GM12891 (cell line): ENCODE measurements around the gene BID.
A peak's percentile ranks its signal among the peaks of the same experiment; 100 is the strongest.

Experiments used
- DNase-seq: peaks from one replicate; pipeline ENCODE4 v3.0.0; 2011; ENCODE audit warnings: low spot score; ENCODE audit not compliant: insufficient read length
- FAIRE-seq: peaks from 2 replicates; lab custom pipeline; 2011; peaks lifted over from hg19 to GRCh38; lab: Jason Lieb, UNC
- PAX5 ChIP-seq: IDR thresholded peaks from 2 replicates; pipeline ENCODE4 v1.6.1; 2011; ENCODE audit warnings: low read length, moderate library complexity, mild to moderate bottlenecking; ENCODE audit not compliant: insufficient read depth, severe bottlenecking
- POLR2A ChIP-seq: IDR thresholded peaks from 2 replicates; pipeline ENCODE4 v1.6.1; 2011; ENCODE audit warnings: low read depth, low read length, control low read depth
- POLR2AphosphoS5 ChIP-seq: IDR thresholded peaks from 2 replicates; pipeline ENCODE4 v1.6.1; 2011; ENCODE audit warnings: low read depth, low read length, control low read depth
- POU2F2 ChIP-seq: IDR thresholded peaks from 2 replicates; pipeline ENCODE4 v1.6.1; 2011; ENCODE audit warnings: low read depth, mild to moderate bottlenecking, control low read depth, low read length, moderate library complexity
- SPI1 ChIP-seq: IDR thresholded peaks from 2 replicates; pipeline ENCODE4 v1.6.1; 2011; ENCODE audit warnings: low read depth, low read length, control low read depth
- TAF1 ChIP-seq: IDR thresholded peaks from 2 replicates; pipeline ENCODE4 v1.6.1; 2011; ENCODE audit warnings: low read depth, low read length, control low read depth

The BID gene

GRCh38 chr22:17783773-17784480 is 9.7 kb upstream of the BID start:
- TF ChIP-seq PAX5: no peak
- TF ChIP-seq POLR2AphosphoS5: no peak
- no peak for TF ChIP-seq POU2F2
- TF ChIP-seq SPI1: no peak
- TF ChIP-seq POLR2A: no peak
- no peak for TF ChIP-seq TAF1
- no peak for DNase-seq
- no peak for FAIRE-seq

- no peak for TF ChIP-seq SPI1
- no peak for TF ChIP-seq POLR2A
- TF ChIP-seq PAX5: no peak
- TF ChIP-seq POLR2AphosphoS5: no peak
- TF ChIP-seq POU2F2: no peak
- no peak for TF ChIP-seq TAF1
- FAIRE-seq (no peak), DNase-seq (no peak)
Measured at GRCh38 chr22:17783312-17783711, 9.0 kb upstream of the BID start.

DNA sequence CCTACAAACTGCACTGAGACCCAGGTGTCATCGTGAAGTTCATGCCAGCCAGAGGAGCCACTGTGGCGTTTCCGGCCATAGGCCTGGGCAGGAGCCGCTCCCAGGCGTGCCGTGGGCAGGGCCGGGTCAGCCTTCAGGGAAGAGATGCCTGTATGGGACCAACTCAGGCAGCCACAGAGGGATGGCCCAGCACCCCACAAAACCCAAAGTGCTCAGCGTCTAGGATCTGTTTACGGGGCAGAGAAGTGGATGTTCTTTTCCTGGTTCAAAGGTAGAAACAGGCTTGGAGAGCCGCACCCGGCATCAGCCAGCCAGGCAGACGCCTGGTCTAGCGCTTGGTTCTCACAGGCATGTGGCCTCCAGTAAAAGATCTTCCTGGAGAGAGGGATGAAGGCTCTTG is 8.4 kb upstream of the BID start:
- TF ChIP-seq TAF1: no peak
- TF ChIP-seq PAX5: no peak
- TF ChIP-seq POLR2A: no peak
- TF ChIP-seq SPI1: no peak
- no peak for TF ChIP-seq POU2F2
- TF ChIP-seq POLR2AphosphoS5: no peak
- no peak for FAIRE-seq
- DNase-seq: no peak

GRCh38 chr22:17782158-17782557 is 7.9 kb upstream of the BID start:
- no peak for DNase-seq
- no peak for FAIRE-seq
- TF ChIP-seq POU2F2: no peak
- TF ChIP-seq POLR2AphosphoS5: no peak
- no peak for TF ChIP-seq TAF1
- TF ChIP-seq POLR2A: no peak
- TF ChIP-seq SPI1: no peak
- no peak for TF ChIP-seq PAX5

GRCh38 chr22:17781319-17782031 is 7.2 kb upstream of the BID start:
- DNase-seq (no peak), FAIRE-seq (peak; percentile 84)
- TF ChIP-seq POU2F2 (no peak), SPI1 (no peak), PAX5 (no peak), POLR2A (no peak), TAF1 (no peak), POLR2AphosphoS5 (no peak; the same call in 1 of the 2 replicates)

- FAIRE-seq: peak; percentile 38
- DNase-seq: no peak
- TF ChIP-seq POLR2A: no peak
- TF ChIP-seq TAF1: no peak
- no peak for TF ChIP-seq SPI1
- no peak for TF ChIP-seq POLR2AphosphoS5
- no peak for TF ChIP-seq PAX5
- no peak for TF ChIP-seq POU2F2
Measured at GRCh38 chr22:17780741-17781318, 6.6 kb upstream of the BID start.

DNA sequence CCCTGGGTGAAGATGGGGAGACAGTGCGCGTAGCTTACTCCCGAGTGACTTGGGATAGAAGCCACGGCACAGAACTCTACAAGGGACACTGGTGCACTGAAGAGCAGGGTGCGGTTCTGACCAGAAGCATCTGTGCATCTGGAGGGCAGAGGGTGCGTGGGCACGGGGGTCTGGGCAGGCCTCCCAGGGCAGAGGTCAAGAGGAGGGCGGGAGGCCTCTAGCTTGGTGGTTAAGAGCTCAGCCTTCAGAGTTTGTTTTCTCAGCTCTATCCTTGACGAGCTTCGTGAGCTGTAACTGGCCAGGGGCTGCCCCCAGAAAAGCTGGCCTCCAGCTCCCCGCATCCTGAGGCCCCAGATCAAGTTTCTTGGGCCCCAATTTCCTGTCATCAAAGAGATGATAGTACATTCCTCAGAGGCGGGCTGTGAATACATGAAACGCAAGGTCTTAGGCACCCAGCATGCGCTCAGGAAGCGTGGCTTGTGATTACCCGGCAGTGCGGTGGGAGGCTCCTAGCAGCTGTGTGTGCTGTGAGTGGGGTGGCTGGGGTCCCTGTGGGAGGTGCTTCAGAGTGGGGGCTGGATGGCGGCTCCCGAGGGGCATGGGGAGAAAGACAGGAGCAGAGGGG is 6.0 kb upstream of the BID start:
- FAIRE-seq (peak; percentile 41), DNase-seq (no peak)
- TF ChIP-seq POU2F2: no peak
- 0 out of 2 replicates have a peak, but pooled peaks have one; percentile 34 for TF ChIP-seq POLR2AphosphoS5

GRCh38 chr22:17779286-17780115 is 5.2 kb upstream of the BID start:
- DNase-seq (peak; percentile 69), FAIRE-seq (peak; percentile 88)
- TF ChIP-seq POLR2AphosphoS5 (no peak; the same call in 1 of the 2 replicates), POU2F2 (peak; percentile 31; the same call in 1 of the 2 replicates), PAX5 (no peak), SPI1 (no peak), TAF1 (peak; percentile 49; the same call in 1 of the 2 replicates)

DNA sequence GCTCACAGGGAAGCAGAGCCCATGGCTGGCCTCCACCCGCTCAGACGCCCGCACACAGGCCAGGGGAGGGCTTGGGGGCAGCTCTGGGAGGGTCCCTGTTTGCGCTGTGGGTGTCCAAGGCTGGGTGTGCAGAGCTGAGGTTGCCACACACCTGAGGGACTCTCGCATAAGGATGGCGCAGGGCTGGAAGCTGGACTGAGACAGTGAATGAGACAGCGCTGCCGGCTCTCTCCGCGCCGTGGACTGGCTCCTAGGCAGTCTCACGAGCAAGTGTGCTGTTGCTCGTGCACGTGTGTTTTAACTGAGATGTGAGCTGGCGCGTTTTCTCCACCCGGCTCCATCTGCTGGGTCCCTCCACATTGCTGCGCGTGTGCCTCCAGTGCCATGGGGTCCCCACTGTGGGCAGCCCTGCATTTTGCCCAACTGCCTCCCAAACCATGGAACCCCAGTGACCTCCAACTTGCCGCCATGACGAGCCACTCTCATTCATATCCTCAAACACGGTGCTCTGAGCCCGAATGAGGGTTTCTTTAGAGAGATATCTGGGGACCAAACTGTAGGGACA is 4.2 kb upstream of the BID start:
- FAIRE-seq: no peak
- TF ChIP-seq POLR2AphosphoS5: no peak
- TF ChIP-seq TAF1: no peak
- TF ChIP-seq POLR2A: no peak
- TF ChIP-seq POU2F2: no peak
- no peak for TF ChIP-seq SPI1
- TF ChIP-seq PAX5: no peak
- DNase-seq: no peak
